Measurements from ENCODE around the gene ACTR3C. TPM values are rescaled to one million over a fixed set of nuclear protein-coding genes. Genes with fewer than 3 reads are reported as not detected.
"Not testable (repeated sequence)": the region's sequence is repeated elsewhere in the genome, so short reads cannot be mapped to it uniquely, and the experiment has no call there.

Gene ACTR3C
- total RNA-seq, 1 donor from 2014 or later, result 4.0 TPM

DNA sequence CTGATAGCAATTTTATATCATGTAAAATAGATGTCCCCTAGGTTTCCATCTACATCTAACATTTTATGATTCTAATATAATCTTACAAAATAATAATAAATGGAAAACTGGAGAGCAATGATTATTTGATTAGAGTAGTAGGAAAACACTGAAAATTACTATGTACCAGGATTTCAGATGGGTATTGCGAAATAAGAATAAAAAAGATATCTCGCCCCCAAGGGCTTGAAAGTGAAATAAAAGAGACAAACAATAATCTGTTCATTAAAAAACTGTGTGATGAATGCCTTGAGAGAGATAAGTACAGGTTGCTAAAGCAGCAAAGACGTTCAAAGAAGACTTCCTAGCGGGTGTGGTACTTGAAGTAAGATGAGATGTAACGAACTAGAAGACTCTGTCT, 60.7 kb downstream of the ACTR3C start:
- DNase-seq; ATAC-seq; intact Hi-C loops (cut with micrococcal nuclease): not testable (repeated sequence)

DNA sequence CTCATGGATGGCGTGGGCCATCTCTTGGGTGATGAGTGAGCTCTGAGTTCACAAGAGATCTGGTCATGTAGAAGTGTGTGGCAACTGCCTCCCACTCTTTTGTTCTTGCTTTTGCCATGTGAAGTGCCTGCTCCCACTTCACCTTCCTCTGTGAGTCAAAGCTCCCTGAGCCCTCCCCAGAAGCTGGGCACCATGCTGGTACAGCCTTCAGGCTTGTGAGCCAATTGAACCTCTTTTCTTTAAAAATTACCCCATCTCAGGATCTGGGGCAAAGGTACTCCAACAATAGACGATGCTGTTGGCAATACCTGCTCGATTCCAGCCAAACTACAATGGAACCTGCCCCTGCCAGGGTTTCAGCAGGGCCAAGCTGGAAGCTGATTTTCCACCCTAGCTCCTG, 75.6 kb downstream of the ACTR3C start:
- DNase-seq; ATAC-seq; intact Hi-C loops (cut with micrococcal nuclease): not testable (repeated sequence)

DNA sequence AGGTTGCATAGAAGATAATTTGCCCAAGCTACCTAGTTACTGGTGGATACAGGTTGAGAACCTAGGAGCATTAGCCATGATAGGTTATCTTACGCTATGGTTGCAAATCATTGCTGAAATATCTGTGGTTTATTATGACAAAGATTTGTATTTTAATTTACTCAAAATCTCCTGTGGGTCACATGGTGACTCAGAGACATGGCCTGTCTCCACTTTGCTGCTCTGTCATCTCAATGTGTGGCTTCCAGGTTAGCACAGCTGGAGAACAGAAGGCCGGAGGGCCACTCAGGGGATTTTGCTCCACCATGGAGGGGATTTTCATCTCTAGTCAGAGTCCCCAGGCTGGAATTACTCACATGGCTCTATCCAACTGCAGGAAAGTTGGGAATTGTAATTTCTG, 78.1 kb downstream of the ACTR3C start:
- not testable (repeated sequence) for ATAC-seq

DNA sequence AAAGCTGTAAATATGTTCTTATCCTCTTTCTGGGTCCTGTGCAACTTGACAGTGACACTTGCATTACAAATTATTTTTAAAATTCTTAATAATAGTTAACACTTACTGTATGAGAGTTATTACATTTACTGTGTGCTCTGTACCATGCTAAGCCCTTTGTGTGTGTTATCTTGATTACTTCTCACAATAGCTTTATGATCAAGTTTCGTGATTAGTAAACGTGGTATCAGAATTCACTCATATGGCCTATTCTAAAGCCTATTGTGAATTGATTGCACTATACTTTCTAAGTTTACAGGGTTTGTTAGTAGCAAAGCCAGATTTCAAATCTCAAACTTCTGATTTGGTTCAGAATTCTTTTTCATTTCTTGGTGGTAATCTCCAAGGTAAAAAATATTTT, 80.4 kb downstream of the ACTR3C start:
- ATAC-seq; DNase-seq; intact Hi-C loops (cut with micrococcal nuclease): not testable (repeated sequence)

More for the DNA sequence above, 78.1 kb downstream of the ACTR3C start:
- DNase-seq; intact Hi-C loops (cut with micrococcal nuclease): not testable (repeated sequence)

DNA sequence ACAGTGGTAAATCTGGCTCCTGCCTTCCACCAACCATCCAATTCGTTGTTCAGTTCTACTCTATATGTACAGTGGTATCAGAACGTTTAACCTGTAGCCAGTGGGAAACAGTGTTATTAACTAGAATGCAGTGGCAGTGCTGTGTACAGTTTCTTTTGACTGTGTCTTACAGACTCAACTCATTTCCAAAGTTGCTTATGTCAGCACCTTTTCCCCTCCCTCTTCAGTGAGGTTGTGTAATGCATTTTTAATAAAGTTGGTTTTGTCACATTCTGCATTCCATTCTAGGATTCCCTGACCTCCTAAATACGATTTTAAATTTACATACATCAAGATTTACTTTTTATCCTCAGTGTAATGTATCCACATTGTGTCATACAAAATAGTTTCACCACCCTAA, 97.9 kb downstream of the ACTR3C start:
- intact Hi-C loops (cut with micrococcal nuclease); ATAC-seq; DNase-seq: not testable (repeated sequence)

DNA sequence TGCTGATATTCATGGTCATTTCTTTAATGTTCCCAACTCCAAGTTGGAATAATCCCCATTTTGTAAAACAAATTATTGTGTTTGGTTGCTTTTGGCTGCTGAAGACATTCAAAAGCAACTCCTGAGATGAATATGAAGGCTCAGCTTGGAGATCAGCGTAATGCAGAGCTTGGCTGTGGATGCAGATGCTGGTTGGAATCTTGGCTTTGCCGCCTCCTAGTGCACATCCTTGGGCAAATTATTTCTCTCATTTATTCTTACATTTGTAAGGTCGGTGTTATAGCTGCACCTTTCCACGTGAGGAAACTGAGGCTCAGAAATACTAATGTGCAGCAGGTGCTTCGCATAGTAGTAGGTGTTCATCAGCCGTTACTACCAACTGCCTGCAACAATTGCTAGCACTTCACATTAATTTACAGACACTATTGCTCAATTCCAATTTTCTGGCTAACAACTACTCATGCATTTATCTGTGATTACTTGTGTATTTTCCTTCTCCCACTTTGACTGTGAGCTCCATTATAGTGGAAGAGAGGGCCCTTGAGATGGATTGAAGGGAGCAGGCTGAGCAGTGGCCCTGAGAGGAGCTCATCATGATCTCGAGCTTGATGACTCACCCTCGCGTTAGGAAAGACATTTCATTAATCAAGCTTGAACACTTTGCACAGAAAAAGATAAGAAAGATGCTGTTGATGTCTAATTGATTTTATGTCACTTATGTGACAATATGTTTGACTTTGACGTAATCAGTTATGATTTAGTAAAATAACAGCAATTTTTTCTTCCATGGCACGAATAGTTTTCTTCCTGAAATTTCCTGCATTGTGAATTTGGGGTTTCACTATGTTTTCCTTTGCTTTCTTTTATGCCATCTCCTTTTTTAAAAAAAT, 101.0 kb downstream of the ACTR3C start:
- DNase-seq; intact Hi-C loops (cut with micrococcal nuclease); ATAC-seq: not testable (repeated sequence)

DNA sequence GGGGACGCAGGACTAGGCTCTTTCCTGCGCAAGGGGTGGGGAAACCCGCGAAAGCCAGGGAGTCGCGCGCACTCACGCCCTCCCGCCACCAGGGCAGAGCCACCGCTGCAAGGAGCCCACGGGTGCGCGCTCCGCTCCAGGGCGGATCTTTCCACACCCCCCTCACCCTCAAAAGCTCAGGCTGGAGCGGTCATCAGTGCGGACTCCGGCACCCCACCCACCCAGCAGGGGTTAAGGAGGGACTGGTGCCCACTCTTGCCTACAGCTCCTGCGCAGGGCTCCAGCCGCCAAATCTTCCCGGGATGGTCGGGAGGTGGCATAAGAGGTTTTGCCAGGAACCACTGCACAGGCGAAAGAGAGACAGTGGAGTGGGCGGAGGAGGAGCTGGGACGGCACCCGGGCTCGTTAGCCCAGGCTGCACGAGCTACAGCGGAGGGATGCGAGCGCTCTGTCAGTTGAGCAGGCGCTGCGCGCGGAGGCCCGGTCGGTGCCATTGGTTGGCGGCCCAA, 102.6 kb downstream of the ACTR3C start:
- intact Hi-C loops (cut with micrococcal nuclease); ATAC-seq; DNase-seq: not testable (repeated sequence)

DNA sequence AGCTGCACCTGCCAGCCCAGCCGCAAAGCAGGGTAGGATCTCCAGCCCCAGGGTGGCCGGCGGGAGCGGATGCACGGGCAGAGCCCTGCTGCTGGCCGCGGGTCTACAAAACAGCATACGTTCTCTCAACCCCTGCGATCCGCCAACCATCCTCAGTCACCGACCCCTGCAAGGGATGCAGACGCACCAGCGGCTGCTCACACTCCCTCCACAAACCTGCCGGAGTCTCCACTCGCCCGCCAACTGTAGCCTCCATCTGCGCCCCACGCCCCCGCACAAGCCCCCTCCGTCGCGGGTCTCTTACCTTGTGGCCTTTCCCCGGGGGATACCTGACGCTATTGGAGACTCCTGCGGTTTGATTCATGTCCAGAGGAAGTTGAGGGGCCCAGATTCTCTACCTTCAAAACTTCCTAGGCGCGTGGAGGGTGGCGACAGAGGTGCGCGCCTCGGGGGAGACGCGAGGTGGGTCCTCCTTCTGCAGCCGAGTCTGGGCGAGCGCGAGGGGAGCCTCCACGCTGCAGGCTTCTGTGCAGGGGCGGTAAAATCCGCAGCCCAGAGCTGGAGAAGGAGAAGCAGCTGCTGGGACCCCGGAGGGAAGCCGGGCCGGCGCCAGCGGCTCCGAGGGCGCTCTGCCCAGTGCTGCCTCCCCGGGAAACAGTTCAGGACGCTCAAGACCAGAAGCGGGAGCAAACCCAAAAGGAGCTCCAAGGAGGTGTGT, 103.2 kb downstream of the ACTR3C start:
- DNase-seq; ATAC-seq; intact Hi-C loops (cut with micrococcal nuclease): not testable (repeated sequence)

DNA sequence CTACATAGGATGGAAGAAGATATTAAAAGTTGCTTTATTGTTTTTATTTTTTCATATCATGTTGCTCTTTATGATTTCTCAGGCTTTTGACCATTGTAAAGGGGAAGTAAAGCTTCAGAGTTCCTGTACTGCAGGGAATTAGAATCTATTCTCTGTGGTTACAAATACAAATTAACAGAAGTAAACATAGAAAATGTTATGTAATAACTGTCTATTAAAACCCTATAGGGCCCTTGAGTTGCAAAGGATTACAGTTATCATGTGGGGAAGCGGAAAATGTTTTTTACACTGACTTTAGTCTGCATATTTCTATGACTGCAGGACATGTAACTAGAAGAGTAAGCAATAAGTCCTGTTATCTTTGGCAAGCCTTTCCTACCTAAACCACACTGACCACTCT, 116.5 kb downstream of the ACTR3C start:
- ATAC-seq; DNase-seq; intact Hi-C loops (cut with micrococcal nuclease): not testable (repeated sequence)

DNA sequence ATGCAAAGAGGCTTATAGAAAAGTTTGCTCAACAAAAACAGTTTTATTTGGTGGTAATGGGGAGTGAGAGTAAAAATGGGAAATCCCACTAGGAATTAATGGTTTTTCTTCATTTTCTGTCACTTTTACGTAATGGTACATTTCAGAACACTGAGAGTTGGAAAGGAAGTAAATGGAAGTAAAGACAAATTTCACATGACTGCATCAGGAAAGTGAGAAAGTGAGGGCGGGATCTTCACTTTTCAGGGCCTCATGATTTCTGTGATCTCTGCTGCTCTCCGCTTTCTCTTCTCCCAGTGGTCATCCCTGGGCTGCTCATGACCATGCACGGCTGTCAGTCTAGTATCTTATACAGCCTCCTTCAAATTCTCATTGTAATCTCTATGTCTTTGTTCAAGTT, 117.5 kb downstream of the ACTR3C start:
- ATAC-seq; intact Hi-C loops (cut with micrococcal nuclease); DNase-seq: not testable (repeated sequence)

DNA sequence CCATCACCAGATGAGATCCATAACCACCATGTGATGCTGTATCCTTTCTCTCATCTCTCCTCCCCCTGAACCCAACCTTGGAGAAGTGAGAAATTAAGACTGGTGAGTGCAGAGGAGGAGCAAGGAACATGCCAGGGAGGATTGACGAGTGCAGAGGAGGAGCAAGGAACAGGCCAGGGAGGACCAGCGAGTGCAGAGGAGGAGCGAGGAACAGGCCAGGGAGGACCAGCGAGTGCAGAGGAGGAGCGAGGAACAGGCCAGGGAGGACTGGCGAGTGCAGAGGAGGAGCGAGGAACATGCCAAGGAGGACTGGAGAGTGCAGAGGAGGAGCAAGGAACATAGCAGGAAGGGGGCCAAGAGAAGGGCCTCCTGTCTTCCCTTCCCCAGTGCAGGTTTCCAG, 118.8 kb downstream of the ACTR3C start:
- ATAC-seq; DNase-seq; intact Hi-C loops (cut with micrococcal nuclease): not testable (repeated sequence)

DNA sequence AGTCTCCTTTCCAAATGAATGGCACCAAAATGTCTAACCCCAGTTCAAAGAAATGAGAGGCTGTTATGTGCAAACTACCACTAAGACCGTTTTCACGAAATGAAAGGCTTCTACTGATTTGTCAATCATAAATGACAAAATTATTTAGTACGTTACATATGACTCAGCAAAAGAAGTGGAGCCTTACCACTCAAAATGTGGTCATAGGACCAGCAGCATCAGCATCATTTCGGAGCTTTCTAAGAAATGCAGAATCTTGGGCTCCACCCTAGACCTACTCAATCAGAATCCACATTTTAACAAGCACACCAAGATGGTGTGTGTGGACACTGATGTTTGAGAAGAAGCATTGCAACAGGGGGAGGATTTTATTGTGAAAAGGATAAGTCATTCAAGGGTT, 120.5 kb downstream of the ACTR3C start:
- ATAC-seq; intact Hi-C loops (cut with micrococcal nuclease): not testable (repeated sequence)

More for the DNA sequence above, 120.5 kb downstream of the ACTR3C start:
- not testable (repeated sequence) for DNase-seq

Other genes starting within 250 kb of the ACTR3C start
- gene LRRC61, start 190 bp downstream of the ACTR3C start, total RNA-seq, result 3.7 TPM
- gene RARRES2, start 18.1 kb upstream of the ACTR3C start, total RNA-seq, result 18.7 TPM
- 131 TPM for gene REPIN1, start 45.3 kb upstream of the ACTR3C start, total RNA-seq
- gene ZNF775, start 55.8 kb upstream of the ACTR3C start, total RNA-seq, result 3.0 TPM
- gene GIMAP8, start 127.1 kb upstream of the ACTR3C start, total RNA-seq, result 16.2 TPM
- gene GIMAP7, start 191.3 kb upstream of the ACTR3C start, total RNA-seq, result 24.1 TPM
- gene GIMAP4, start 243.8 kb upstream of the ACTR3C start, total RNA-seq, result 40.2 TPM

Data from left ventricle myocardium superior (tissue), 1 donor.